8988T (cell line): ENCODE results near the gene ITGAX.

ENCODE experiments used
- DNase-seq: peaks from one replicate; pipeline ENCODE4 v3.0.0; 2011

Gene ITGAX

GRCh38 chr16:31350275-31351005 is 4.5 kb upstream of the ITGAX start:
- DNase-seq: no peak

GRCh38 chr16:31351246-31351941 is 3.6 kb upstream of the ITGAX start:
- no peak for DNase-seq

- no peak for DNase-seq
These were observed 3.0 kb upstream of the ITGAX start for GRCh38 chr16:31351942-31352325.

- no peak for DNase-seq
These were observed 2.4 kb upstream of the ITGAX start for GRCh38 chr16:31352376-31353115.

GRCh38 chr16:31355431-31356100 is 590 bp downstream of the ITGAX start:
- DNase-seq: no peak

GRCh38 chr16:31356566-31357323 is 1.8 kb downstream of the ITGAX start:
- no peak for DNase-seq

GRCh38 chr16:31357324-31358109 is 2.5 kb downstream of the ITGAX start:
- DNase-seq: no peak

GRCh38 chr16:31360251-31360650 is 5.3 kb downstream of the ITGAX start:
- DNase-seq: no peak

GRCh38 chr16:31361201-31362110 is 6.5 kb downstream of the ITGAX start:
- no peak for DNase-seq

GRCh38 chr16:31362476-31363405 is 7.8 kb downstream of the ITGAX start:
- no peak for DNase-seq

- no peak for DNase-seq
These were observed 8.7 kb downstream of the ITGAX start for GRCh38 chr16:31363721-31364120.

- DNase-seq: no peak
These were observed 9.4 kb downstream of the ITGAX start for GRCh38 chr16:31364421-31364820.

GRCh38 chr16:31365131-31365865 is 10.3 kb downstream of the ITGAX start:
- no peak for DNase-seq

GRCh38 chr16:31367853-31368252 is 12.9 kb downstream of the ITGAX start:
- DNase-seq: no peak

- no peak for DNase-seq
These were observed 16.0 kb downstream of the ITGAX start for GRCh38 chr16:31371008-31371407.

GRCh38 chr16:31371619-31372484 is 16.9 kb downstream of the ITGAX start:
- DNase-seq: no peak

- DNase-seq: no peak
These were observed 18.3 kb downstream of the ITGAX start for GRCh38 chr16:31373235-31373634.

GRCh38 chr16:31375231-31375630 is 20.3 kb downstream of the ITGAX start:
- DNase-seq: no peak
